GM21526 (cell line): ENCODE results near the gene NUCB1.
"Not testable (repeated sequence)": the region's sequence is repeated elsewhere in the genome, so short reads cannot be mapped to it uniquely, and the experiment has no call there.

Experiments
- ATAC-seq: cut with Tn5 transposase; IDR thresholded peaks from one replicate; pipeline ENCODE4 v1.9.1; 2021; ENCODE audit warnings: moderate library complexity; ENCODE audit not compliant: unreplicated experiment, low FRiP score

NUCB1 gene

DNA sequence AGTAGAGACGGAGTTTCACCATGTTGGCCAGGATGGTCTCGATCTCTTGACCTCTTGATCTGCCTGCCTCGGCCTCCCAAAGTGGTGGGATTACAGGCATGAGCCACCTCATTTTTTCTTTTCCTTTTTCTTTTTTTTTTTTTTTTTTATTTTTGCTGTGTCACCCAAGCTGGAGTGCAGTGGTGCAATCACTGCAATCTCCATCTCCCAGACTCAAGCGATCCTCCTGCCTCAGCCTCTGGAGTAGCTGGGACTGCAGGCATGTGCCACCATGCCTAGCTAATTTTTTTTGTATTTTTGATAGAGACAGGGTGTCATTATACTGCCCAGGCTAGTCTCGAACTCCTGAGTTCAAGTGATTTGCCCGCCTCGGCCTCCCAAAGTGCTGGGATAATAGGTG is 2.2 kb downstream of the NUCB1 start:
- not testable (repeated sequence) for ATAC-seq

- not testable (repeated sequence) for ATAC-seq
Observed at GRCh38 chr19:48903788-48904187, 3.7 kb downstream of the NUCB1 start.

GRCh38 chr19:48905664-48906063 is 5.6 kb downstream of the NUCB1 start:
- no peak for ATAC-seq

DNA sequence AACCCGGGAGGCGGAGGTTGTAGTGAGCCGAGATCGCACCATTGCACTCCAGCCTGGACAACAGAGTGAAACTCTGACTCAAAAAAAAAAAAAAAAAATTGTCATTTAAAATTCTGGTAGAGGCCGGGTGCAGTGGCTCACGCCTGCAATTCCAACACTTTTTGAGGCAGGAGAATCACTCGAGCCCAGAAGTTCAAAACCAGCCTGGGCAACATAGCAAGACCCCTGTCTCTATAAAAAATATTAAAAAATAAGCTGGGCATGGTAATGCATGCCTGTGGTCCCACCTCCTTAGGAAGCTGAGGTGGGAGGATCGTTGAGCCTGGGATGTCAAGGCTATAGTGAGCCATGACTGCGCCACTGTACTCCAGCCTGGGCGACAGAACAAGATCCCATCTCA is 6.2 kb downstream of the NUCB1 start:
- ATAC-seq, result no peak

- no peak for ATAC-seq
Observed at GRCh38 chr19:48907671-48908070, 7.6 kb downstream of the NUCB1 start.

GRCh38 chr19:48909424-48910077 is 9.4 kb downstream of the NUCB1 start:
- not testable (repeated sequence) for ATAC-seq

GRCh38 chr19:48910803-48911202 is 10.7 kb downstream of the NUCB1 start:
- ATAC-seq, result no peak

- no peak for ATAC-seq
Observed at GRCh38 chr19:48913114-48913889, 13.2 kb downstream of the NUCB1 start.

DNA sequence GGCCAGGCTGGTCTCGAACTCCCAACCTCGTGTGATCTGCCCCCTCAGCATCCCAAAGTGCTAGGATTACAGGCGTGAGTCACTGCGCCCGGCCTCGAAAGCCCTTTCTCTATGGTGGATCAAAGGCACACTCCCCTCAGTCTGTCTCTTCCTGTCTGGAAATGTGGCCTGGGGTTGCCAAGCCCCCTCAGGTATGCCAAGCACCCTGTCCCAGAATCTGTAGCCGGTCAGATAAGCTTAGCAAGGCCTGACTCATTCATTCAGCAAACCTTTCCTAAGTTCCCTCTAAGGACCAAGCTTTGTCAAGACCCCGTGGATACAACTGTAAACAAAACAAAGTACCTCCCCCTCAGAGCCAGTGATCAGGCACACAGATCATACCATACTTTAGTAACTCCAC is 14.1 kb downstream of the NUCB1 start:
- no peak for ATAC-seq

GRCh38 chr19:48915757-48916156 is 15.6 kb downstream of the NUCB1 start:
- no peak for ATAC-seq

DNA sequence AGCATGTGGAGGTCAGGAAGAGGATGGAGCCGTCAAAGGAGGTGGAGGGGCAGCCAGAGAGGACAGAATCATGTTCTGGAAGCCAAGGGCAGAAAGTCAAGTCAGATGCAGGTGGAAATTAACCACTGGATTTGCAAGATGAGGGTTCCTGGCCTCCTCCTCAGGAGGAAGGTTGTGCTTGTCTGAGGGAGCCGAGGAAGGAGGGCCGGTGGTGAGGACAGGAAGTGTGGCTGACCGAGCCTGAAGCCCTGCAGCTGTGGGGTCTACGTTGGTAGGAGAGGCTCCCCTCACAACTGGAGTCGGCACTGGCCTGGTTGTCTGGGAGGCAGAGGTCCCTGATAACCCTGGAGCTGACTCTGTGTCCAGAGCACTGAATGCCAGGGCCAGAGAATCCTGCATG is 18.0 kb downstream of the NUCB1 start:
- ATAC-seq, result no peak

DNA sequence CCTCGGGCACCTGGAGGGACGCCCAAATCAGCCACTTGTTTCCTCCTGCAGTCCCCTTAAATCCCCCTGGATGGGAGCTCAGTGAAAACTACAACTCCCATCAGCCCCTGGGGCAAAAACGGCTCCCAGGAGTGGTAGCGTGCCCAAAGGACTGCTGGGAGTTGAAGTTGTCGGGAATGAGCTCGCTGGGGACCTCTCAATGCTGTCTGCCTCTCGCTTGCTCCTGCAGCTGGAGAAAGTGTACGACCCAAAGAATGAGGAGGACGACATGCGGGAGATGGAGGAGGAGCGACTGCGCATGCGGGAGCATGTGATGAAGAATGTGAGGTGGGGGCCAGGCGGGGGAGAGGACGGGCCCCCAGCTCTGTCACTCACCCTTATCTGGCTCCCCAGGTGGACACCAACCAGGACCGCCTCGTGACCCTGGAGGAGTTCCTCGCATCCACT is 18.7 kb downstream of the NUCB1 start:
- ATAC-seq, result no peak

DNA sequence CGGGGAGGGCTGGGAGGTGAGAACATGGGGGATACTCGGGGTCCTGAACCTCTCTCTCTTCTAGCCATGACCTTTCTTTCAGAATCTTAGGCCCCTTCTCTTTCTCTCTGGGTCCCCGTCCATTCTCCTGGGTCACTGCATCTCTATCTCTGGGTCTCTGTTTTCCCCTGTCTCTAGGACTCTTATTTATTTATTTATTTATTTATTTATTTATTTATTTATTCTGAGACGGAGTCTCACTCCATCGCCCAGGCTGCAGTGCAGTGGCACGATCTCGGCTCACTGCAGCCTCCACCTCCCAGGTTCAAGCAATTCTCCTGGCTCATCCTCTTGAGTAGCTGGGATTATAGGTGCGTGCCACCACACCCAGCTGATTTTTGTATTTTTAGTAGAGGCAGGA is 19.2 kb downstream of the NUCB1 start:
- not testable (repeated sequence) for ATAC-seq

- ATAC-seq, result no peak
Observed at GRCh38 chr19:48920949-48921348, 20.8 kb downstream of the NUCB1 start.

GRCh38 chr19:48921721-48922500 is 21.8 kb downstream of the NUCB1 start:
- ATAC-seq, result no peak

- ATAC-seq, result no peak
Observed at GRCh38 chr19:48922548-48923490, 22.7 kb downstream of the NUCB1 start.

- ATAC-seq, result no peak
Observed at GRCh38 chr19:48925240-48925843, 25.2 kb downstream of the NUCB1 start.

- ATAC-seq, result not testable (repeated sequence)
Observed at GRCh38 chr19:48925890-48926289, 25.8 kb downstream of the NUCB1 start.

DNA sequence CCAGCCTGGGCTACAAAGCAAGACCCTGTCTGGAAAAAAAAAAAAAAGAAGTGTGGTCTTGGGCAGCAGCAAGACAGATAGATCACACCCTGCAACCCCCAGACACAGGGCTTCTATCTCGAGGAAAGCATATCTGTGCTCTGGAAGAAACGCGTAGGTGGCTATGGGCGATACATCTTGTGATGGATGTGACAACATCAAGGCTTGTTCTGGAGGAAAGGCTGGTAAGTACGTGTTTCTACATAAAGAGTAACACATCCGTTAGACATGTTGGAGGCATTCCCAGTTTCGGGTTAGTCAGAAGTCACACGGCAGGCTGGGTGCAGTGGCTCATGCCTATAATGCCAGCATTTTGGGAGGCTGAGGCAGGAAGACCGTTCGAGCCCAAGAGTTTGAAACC is 26.8 kb downstream of the NUCB1 start:
- ATAC-seq, result no peak

- ATAC-seq, result not testable (repeated sequence)
Observed at GRCh38 chr19:48927692-48928091, 27.6 kb downstream of the NUCB1 start.
